NK-92 (cell line): ENCODE data around the gene PCDHAC1.

Source experiments
- DNase-seq: peaks from one replicate; lab custom pipeline; 2025; ENCODE audit not compliant: unreplicated experiment; lab: John Stamatoyannopoulos, UW

Gene PCDHAC1

DNA sequence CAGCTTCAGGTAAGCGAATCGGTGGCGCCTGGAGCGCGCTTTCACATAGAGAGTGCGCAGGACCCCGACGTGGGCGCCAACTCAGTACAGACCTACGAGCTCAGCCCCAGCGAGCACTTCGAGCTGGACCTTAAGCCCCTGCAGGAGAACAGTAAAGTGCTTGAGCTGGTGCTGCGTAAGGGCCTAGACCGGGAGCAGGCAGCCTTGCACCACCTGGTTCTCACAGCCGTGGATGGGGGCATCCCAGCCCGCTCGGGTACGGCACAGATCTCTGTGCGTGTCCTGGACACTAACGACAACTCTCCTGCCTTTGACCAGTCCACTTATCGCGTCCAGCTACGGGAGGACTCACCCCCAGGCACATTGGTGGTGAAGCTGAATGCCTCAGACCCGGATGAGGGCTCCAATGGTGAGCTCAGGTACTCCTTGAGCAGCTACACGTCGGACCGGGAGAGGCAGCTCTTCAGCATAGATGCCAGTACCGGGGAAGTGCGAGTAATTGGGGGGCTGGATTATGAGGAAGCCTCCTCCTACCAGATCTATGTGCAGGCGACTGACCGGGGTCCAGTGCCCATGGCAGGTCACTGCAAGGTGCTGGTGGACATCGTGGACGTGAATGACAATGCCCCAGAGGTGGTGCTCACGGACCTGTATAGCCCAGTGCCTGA lies 41.3 kb downstream of the PCDHAC1 start:
- no peak for DNase-seq

DNA sequence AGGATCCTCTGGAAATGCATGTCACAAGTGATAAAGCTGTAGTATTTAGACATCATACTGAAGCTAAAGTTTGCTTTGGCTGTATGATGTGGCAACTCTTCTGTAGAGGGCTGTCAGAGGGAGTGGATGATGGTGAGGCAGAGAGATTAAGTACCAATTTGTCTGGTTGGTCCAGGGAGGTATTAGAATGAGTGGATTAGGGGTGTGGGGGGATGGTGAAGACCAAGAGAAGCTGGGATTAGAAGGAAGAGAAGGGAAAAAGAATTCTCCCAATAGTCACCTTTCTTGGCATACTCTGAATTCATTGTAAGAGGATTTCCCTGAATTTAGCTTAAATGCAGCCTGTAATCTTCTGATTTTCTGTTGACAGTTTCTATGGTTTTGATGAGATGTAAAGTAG lies 43.8 kb downstream of the PCDHAC1 start:
- DNase-seq: no peak

DNA sequence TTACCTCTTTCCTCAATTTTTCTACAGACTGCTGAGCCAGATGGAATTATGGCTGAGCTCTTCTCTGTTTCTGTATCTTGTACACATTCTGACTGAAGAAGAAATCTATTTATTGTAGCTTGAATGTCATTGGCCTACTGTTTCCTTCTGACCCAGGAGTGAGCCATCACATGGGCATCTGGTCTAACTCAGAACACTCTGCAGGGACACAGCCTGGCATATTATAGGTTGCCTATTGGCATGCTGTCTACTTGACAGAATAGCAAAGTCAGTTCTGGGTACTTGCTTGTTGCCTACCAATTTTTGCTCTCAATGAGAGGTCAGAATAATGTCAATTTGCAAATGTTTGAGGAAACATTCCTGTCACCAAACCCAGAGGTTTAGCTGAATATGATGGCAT lies 47.5 kb downstream of the PCDHAC1 start:
- DNase-seq: no peak

DNA sequence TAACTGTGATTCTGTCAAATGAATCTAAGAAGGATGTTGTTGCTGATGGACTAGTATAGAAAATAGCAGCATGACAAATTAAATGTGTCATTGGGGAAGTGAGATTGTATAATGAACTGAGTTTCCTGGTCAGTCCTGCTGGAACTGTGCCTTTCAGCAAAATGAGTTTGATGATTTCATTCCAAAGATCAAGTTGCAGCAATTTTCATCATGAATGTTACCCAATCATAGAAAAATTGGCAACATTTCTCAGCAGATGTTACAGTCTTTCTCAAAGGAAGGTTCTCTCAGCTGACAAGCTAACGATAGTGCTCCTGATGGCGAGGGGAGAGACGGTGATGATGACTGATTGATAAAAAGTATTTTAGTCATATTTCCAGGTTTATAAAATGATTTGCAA lies 50.9 kb downstream of the PCDHAC1 start:
- no peak for DNase-seq

DNA sequence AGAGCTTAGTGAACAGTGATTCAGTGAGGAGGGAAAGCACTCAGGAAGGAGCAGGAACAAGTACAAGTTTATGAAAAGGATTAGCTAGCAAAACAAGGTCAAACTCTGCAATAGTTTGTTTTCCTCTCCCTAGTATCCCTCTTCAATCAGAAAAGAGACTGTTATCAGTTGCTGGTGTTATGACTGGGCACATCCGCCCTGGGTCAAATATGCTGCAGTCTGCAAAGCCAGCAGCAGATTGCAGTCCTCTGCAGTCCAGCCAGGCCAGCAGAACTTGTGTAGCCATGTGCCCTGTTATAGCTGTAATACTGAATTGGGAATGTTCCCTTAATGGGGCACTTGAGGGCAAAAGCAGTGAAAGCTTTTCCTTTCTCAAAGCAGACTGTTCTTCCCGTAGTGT lies 52.2 kb downstream of the PCDHAC1 start:
- no peak for DNase-seq

DNA sequence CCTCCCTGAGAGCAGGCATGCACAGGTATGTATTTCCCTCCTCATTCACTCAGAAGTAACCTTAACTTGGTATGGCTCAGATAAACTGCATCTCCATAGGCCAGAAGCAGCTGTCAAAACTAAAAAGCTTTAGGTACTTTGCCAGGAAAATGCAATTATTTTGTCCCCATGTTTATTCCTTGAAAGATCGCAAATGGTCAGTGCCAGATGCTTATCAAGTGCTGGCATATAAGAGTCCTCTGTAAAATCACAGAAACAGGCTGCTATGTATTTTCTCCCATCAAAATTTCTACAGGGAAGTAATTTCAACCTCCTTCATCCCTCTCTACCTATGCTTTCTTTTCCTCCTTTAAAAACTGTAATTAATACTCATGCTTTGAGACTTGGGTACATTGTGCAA lies 52.9 kb downstream of the PCDHAC1 start:
- no peak for DNase-seq
